BLaER1 treated with 17β-estradiol and CSF1 and Interleukin-3, amounts not matched to agents 10 nM and 100 nM (cell line): ENCODE results near the gene ALAS1.
A peak's percentile ranks its signal among the peaks of the same experiment; 100 is the strongest.

Experiments used
- H3K27ac ChIP-seq, 11 experiments: shearing (Covaris generic); formaldehyde crosslinking; 2 replicates each; pipeline ENCODE4 v1.8.1; 2022
- H3K27me3 ChIP-seq, 11 experiments: shearing (Covaris generic); formaldehyde crosslinking; 2 replicates each; pipeline ENCODE4 v1.8.1; 2022
- H3K36me3 ChIP-seq, 11 experiments: shearing (Covaris generic); formaldehyde crosslinking; 2 replicates each; pipeline ENCODE4 v1.8.1; 2022
- H3K4me1 ChIP-seq, 10 experiments: shearing (Covaris generic); formaldehyde crosslinking; 2 replicates each; pipeline ENCODE4 v1.8.1; 2022
- H3K4me2 ChIP-seq, 11 experiments: shearing (Covaris generic); formaldehyde crosslinking; 2 replicates each; pipeline ENCODE4 v1.8.1; 2022
- H3K4me3 ChIP-seq, 10 experiments: shearing (Covaris generic); formaldehyde crosslinking; 2 replicates each; pipeline ENCODE4 v1.8.1; 2022
- H3K9ac ChIP-seq, 11 experiments: shearing (Covaris generic); formaldehyde crosslinking; 2 replicates each; pipeline ENCODE4 v1.8.1; 2022
- H3K9me3 ChIP-seq, 11 experiments: shearing (Covaris generic); formaldehyde crosslinking; replicated peaks in 1 of 11; 2 replicates each; pipeline ENCODE4 v1.8.1; 2022
- H4K20me1 ChIP-seq, 11 experiments: shearing (Covaris generic); formaldehyde crosslinking; 2 replicates each; pipeline ENCODE4 v1.8.1; 2022
- Cebpa-rat ChIP-seq, 11 experiments: shearing (Covaris generic); IDR thresholded peaks; 2 replicates each; pipeline ENCODE4 v1.8.1; 2022

ALAS1 gene

DNA sequence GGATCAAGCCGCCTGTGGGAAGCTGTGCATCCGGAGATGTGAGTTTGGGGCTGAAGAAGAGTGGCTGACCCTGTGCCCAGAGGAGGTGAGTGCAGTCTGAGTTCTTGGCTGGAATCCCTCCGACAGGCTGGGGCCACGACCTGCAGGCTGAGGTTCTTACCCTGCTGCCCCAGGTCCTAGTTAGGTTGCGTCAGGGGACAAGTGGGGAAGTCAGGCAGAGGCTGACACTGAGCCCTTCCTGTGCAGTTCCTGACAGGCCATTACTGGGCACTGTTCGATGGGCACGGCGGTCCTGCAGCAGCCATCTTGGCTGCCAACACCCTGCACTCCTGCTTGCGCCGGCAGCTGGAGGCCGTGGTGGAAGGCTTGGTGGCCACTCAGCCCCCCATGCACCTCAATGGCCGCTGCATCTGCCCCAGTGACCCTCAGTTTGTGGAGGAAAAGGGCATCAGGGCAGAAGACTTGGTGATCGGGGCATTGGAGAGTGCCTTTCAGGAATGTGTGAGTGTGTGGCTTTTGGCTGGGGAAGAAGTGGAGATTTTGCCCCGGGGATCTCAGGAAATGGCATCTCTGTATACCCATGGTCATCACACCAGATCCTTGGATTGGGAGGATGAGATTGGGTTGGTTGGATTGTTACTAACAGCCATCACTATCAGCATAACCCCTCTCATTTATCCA lies 48.9 kb downstream of the ALAS1 start:
- H3K4me1 ChIP-seq, result peaks cover 58 to 100% (median 81%) of the 10 kb centered on the region in 10 experiments
- peaks cover 0 to 25% (median 10%) of the 10 kb centered on the region in 11 experiments; a peak in 9 of 22 replicates for H4K20me1 ChIP-seq
- no peak for TF ChIP-seq Cebpa-rat (IDR thresholded peaks at IDR 0.05)
- peaks cover 29 to 42% (median 40%) of the 10 kb centered on the region in 11 experiments; a peak in 21 of 22 replicates for H3K36me3 ChIP-seq
- peak overlapping the region; percentile 72 to 89 (median 80); a peak in 21 of 22 replicates for H3K9ac ChIP-seq
- peak overlapping the region; percentile 80 to 92 (median 86); a peak in 21 of 22 replicates for H3K27ac ChIP-seq
- H3K4me3 ChIP-seq, result peak overlapping the region in 8 of 10 experiments; percentile 54 to 69 (median 60); a peak in 15 of 20 replicates
- no peaks in the 10 kb centered on the region for H3K27me3 ChIP-seq
- peaks cover 0 to 5% (median 0%) of the 10 kb centered on the region in 11 experiments; a peak in 2 of 22 replicates for H3K9me3 ChIP-seq
- peak overlapping the region; percentile 87 to 99 (median 95) for H3K4me2 ChIP-seq

DNA sequence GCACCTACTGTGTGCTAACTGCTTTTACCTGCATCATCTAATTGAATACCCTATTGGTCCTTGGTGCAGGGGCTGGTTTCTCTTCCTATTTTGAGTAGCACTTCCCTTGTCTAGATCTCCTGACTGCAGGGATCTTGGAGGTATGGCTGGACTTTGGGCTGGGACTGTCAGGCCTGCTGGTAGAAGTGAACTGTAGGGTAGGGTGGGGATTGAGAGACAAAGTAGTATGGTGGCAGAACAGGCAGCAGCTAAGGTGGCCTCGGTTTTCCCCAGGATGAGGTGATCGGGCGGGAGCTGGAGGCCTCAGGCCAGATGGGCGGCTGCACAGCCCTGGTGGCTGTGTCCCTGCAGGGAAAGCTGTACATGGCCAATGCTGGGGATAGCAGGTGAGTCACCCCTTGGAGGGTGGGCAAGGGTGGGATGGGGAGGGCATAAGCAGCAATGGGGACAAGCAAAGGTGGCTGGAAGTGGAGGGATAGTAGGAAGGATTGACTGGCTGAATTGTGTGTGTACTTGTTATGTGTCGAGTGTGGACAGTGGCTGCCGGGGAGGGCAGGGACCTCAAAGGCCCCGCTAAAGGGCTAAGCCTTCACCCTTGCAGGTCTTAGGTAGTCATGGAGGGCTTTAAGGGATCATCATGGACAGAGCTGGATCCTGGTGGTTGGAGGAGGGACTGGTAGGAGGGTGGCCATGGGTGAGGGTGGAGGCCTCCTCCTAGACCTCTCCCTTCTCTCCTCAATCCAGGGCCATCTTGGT lies 49.6 kb downstream of the ALAS1 start:
- Histone ChIP-seq H3K9ac (peak overlapping the region in 3 of 11 experiments; percentile 12 to 83 (median 35); a peak in 2 of 22 replicates), H3K4me1 (peaks cover 58 to 100% (median 81%) of the 10 kb centered on the region in 10 experiments), H3K4me3 (peak overlapping the region in 4 of 10 experiments; percentile 56 to 66 (median 62); a peak in 8 of 20 replicates), H3K27ac (peak overlapping the region in 8 of 11 experiments; percentile 24 to 92 (median 86); a peak in 9 of 22 replicates), H4K20me1 (peaks cover 0 to 25% (median 10%) of the 10 kb centered on the region in 11 experiments; a peak in 10 of 22 replicates), H3K27me3 (no peaks in the 10 kb centered on the region), H3K4me2 (peak overlapping the region in 10 of 11 experiments; percentile 4 to 99 (median 95); a peak in 15 of 22 replicates), H3K9me3 (peaks cover 0 to 5% (median 0%) of the 10 kb centered on the region in 11 experiments; a peak in 2 of 22 replicates), H3K36me3 (peaks cover 37 to 49% (median 48%) of the 10 kb centered on the region in 11 experiments; a peak in 21 of 22 replicates)
- TF ChIP-seq Cebpa-rat (IDR thresholded peaks at IDR 0.05), result no peak

DNA sequence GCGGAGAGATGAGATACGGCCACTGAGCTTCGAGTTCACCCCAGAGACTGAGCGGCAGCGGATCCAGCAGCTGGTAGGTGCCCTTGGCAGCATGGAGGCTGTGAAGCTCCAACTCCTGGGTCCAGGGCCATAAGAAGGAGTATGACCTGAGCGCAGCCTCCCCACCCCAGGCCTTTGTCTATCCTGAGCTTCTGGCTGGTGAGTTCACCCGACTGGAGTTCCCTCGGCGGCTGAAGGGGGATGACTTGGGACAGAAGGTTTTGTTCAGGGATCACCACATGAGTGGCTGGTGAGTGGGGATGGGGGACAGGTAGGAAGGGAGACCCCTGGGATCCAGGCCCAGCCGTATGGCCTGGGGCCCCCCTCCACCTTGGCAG lies 50.2 kb downstream of the ALAS1 start:
- Histone ChIP-seq H3K36me3 (peaks cover 41 to 54% (median 52%) of the 10 kb centered on the region in 11 experiments; a peak in 21 of 22 replicates), H3K9me3 (peaks cover 0 to 5% (median 0%) of the 10 kb centered on the region in 11 experiments; a peak in 2 of 22 replicates), H3K9ac (peak overlapping the region in 2 of 11 experiments; percentile 12 to 33; a peak in 1 of 22 replicates), H3K27me3 (no peaks in the 10 kb centered on the region), H3K4me3 (peak overlapping the region in 3 of 10 experiments; percentile 56 to 66 (median 63); a peak in 3 of 20 replicates), H3K4me1 (peaks cover 63 to 100% (median 83%) of the 10 kb centered on the region in 10 experiments), H3K27ac (peak overlapping the region in 6 of 11 experiments; percentile 8 to 87 (median 34); a peak in 8 of 22 replicates), H4K20me1 (peaks cover 0 to 25% (median 10%) of the 10 kb centered on the region in 11 experiments; a peak in 10 of 22 replicates), H3K4me2 (peak overlapping the region in 5 of 11 experiments; percentile 87 to 99 (median 94); a peak in 9 of 22 replicates)
- no peak for TF ChIP-seq Cebpa-rat (IDR thresholded peaks at IDR 0.05)

DNA sequence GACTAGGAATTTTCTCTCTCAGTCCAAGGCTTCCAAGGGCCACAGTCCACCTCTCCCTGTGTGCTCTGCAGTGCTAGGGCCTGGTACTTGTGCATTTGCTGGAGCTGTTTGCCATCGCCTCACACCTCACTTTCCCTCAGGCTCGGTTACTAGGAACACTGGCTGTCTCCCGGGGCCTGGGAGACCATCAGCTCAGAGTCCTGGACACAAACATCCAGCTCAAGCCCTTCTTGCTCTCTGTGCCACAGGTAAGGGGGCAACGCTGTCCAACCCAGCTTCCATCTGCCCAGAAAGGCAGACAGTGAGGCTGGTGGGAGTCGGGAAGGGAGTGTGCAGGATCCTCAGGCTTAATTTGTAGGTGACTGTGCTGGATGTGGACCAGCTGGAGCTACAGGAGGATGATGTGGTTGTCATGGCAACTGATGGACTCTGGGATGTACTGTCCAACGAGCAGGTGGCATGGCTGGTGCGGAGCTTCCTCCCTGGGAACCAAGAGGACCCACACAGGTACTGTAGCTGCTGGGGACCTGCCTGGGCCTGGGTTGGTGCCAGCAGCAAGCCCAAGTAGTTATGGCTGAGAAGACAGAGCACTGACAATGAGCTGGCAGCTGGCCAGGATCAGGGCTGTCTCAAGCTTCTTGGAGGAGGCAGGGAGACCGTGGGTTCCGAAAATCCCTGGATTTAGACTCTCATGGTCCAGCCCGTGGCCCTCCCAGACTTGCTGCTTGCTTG lies 51.0 kb downstream of the ALAS1 start:
- 0 out of 22 replicates have a peak overlapping the region, but pooled peaks of 1 of the 11 experiments have one; percentile 12 for H3K9ac ChIP-seq
- peak overlapping the region in 4 of 11 experiments; percentile 8 to 38 (median 34); a peak in 6 of 22 replicates for H3K27ac ChIP-seq
- peak overlapping the region in 3 of 11 experiments; percentile 88 to 99 (median 96); a peak in 5 of 22 replicates for H3K4me2 ChIP-seq
- H3K27me3 ChIP-seq, result no peaks in the 10 kb centered on the region
- no peak for TF ChIP-seq Cebpa-rat (IDR thresholded peaks at IDR 0.05)
- peaks cover 0 to 5% (median 0%) of the 10 kb centered on the region in 11 experiments; a peak in 1 of 22 replicates for H3K9me3 ChIP-seq
- no peak overlapping the region; a peak in 1 of 20 replicates for H3K4me3 ChIP-seq
- peaks cover 0 to 31% (median 15%) of the 10 kb centered on the region in 11 experiments; a peak in 19 of 22 replicates for H4K20me1 ChIP-seq
- peaks cover 45 to 57% (median 53%) of the 10 kb centered on the region in 11 experiments; a peak in 21 of 22 replicates for H3K36me3 ChIP-seq
- H3K4me1 ChIP-seq, result peaks cover 63 to 99% (median 82%) of the 10 kb centered on the region in 10 experiments

DNA sequence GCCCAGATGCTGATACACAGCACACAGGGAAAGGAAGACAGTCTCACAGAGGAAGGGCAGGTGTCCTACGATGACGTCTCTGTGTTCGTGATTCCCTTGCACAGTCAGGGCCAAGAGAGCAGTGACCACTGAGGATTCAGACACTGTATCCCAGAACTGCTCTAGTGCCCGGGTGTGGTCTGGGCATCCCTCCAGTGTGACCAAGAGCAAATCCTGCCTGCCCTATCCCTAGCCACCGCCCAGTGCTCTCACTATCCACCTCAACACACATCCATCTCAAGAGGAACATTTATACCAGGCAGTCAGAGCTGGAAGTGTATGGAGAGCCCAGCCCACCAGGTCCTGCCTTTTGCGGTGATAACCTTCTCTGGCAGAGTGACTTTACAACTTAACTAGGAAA lies 51.7 kb downstream of the ALAS1 start:
- Histone ChIP-seq H3K4me2 (peak overlapping the region in 2 of 11 experiments; percentile 29 to 50; a peak in 2 of 22 replicates), H3K4me3 (no peak overlapping the region), H3K9ac (peak overlapping the region in 1 of 11 experiments; percentile 51; a peak in 1 of 22 replicates), H3K36me3 (peaks cover 52 to 64% (median 60%) of the 10 kb centered on the region in 11 experiments; a peak in 21 of 22 replicates), H3K27ac (peak overlapping the region in 2 of 11 experiments; percentile 17 to 44; a peak in 2 of 22 replicates), H3K4me1 (peaks cover 63 to 99% (median 82%) of the 10 kb centered on the region in 10 experiments), H3K27me3 (no peaks in the 10 kb centered on the region), H4K20me1 (peaks cover 0 to 38% (median 22%) of the 10 kb centered on the region in 11 experiments; a peak in 19 of 22 replicates), H3K9me3 (peaks cover 0 to 5% (median 0%) of the 10 kb centered on the region in 11 experiments; a peak in 1 of 22 replicates)
- TF ChIP-seq Cebpa-rat (IDR thresholded peaks at IDR 0.05), result no peak

DNA sequence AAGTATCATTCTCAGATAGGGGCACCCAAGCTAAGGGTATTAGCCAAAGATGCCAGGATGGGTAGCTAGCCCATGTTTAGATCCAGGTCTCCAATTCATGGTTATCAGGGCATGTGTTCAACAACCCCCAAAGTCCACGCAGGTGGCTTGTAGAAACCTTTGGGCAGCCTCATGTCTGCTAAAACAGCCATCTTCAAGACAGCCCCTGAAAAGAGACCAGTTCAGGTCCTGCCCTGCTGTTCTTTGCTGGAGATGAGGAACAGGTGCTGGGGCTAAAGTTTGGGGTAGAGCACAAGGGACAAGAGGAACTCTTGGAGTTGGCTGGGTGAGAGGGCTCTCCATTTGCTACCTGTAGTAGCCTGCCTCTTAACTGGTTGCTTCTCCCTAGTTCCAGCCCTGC lies 52.2 kb downstream of the ALAS1 start:
- TF ChIP-seq Cebpa-rat (IDR thresholded peaks at IDR 0.05), result no peak
- Histone ChIP-seq H3K36me3 (peaks cover 54 to 68% (median 65%) of the 10 kb centered on the region in 11 experiments), H3K4me3 (no peak overlapping the region)

More for the DNA sequence above, 52.2 kb downstream of the ALAS1 start:
- Histone ChIP-seq H4K20me1 (peaks cover 0 to 43% (median 26%) of the 10 kb centered on the region in 11 experiments; a peak in 20 of 22 replicates), H3K9me3 (peaks cover 0 to 1% (median 0%) of the 10 kb centered on the region in 11 experiments; a peak in 1 of 22 replicates), H3K27me3 (no peaks in the 10 kb centered on the region), H3K4me1 (peaks cover 63 to 99% (median 82%) of the 10 kb centered on the region in 10 experiments), H3K4me2 (peak overlapping the region in 2 of 11 experiments; percentile 29 to 50; a peak in 3 of 22 replicates), H3K27ac (peak overlapping the region in 5 of 11 experiments; percentile 8 to 44 (median 17); a peak in 5 of 22 replicates), H3K9ac (peak overlapping the region in 1 of 11 experiments; percentile 51; a peak in 1 of 22 replicates)
